A549 (cell line): ENCODE results near the gene PPP2R5C. TPM values are rescaled to one million over a fixed set of nuclear protein-coding genes. Genes with fewer than 3 reads are reported as not detected.

ENCODE experiments used
- ATAC-seq, 2 experiments: fragments of 200-7000 bp in 1 of 2; fragments of >200 bp in 1 of 2; cut with Nextera tagmentation in 1 of 2; cut with Tn5 transposase in 1 of 2; 3 replicates each; pipeline versions ENCODE4 v1.8.0 to v1.9.1; 2018 to 2020; ENCODE audit warnings: mild to moderate bottlenecking in 1 of 2, moderate library complexity in 1 of 2
- CTCF ChIA-PET: fragments of 300-600 bp; sonication (Branson Sonifier 250); formaldehyde crosslinking; extraction: SDS; loops from one replicate; lab custom pipeline; 2021; ENCODE audit warnings: antibody characterized with exemption, inconsistent platforms; lab: Yijun Ruan, JAX
- POLR2A ChIA-PET: fragments of 350-600 bp; formaldehyde crosslinking; extraction: SDS; loops from one replicate; lab custom pipeline; 2021; ENCODE audit warnings: antibody characterized with exemption, inconsistent platforms; lab: Yijun Ruan, JAX
- DNase-seq, 2 experiments: peaks; one replicate each; pipeline versions ENCODE4 v3.0.0 to v3.0.0-alpha.2; 2011 to 2016; ENCODE audit warnings: low read depth in 1 of 2, low spot score in 1 of 2
- FAIRE-seq: peaks from 2 replicates; lab custom pipeline; 2011; peaks lifted over from hg19 to GRCh38; lab: Jason Lieb, UNC
- H3K27ac ChIP-seq, 2 experiments: fragments of >200 bp; sonication (Bioruptor Twin); formaldehyde crosslinking; 3 replicates each; pipeline ENCODE4 v1.5.1; 2016 to 2017
- H3K4me1 ChIP-seq: fragments of >200 bp; sonication (Bioruptor Twin); formaldehyde crosslinking; 3 replicates; pipeline ENCODE4 v1.6.1; 2016
- H3K4me2 ChIP-seq: fragments of >200 bp; sonication (Bioruptor Twin); formaldehyde crosslinking; 3 replicates; pipeline ENCODE4 v1.6.1; 2016
- H3K4me3 ChIP-seq: fragments of >200 bp; sonication (Bioruptor Twin); formaldehyde crosslinking; 3 replicates; pipeline ENCODE4 v1.5.1; 2016
- H3K9me3 ChIP-seq: fragments of >200 bp; sonication (Bioruptor Twin); formaldehyde crosslinking; 3 replicates; pipeline ENCODE4 v1.6.1; 2016
- BCL3 ChIP-seq: fragments of >200 bp; sonication (Bioruptor Twin); formaldehyde crosslinking; IDR thresholded peaks from 3 replicates; pipeline ENCODE4 v1.6.1; 2016
- BHLHE40 ChIP-seq: IDR thresholded peaks from 2 replicates; pipeline ENCODE4 v1.6.1; 2012; ENCODE audit warnings: low read depth, low read length, inconsistent platforms
- CEBPB ChIP-seq, 2 experiments: fragments of >200 bp in 1 of 2; sonication (Bioruptor Twin) in 1 of 2; formaldehyde crosslinking in 1 of 2; IDR thresholded peaks; 2 replicates each; pipeline ENCODE4 v1.6.1; 2012 to 2016
- HDAC2 ChIP-seq: fragments of 200-600 bp; sonication (generic); IDR thresholded peaks from 2 replicates; pipeline ENCODE4 v1.6.1; 2016
- JUNB ChIP-seq: fragments of >200 bp; sonication (Bioruptor Twin); formaldehyde crosslinking; IDR thresholded peaks from 2 replicates; pipeline ENCODE4 v1.6.1; 2016
- MAFK ChIP-seq: fragments of 450-650 bp; IDR thresholded peaks from 2 replicates; pipeline ENCODE4 v1.6.1; 2014; ENCODE audit not compliant: partially characterized antibody
- MYC ChIP-seq: IDR thresholded peaks from 2 replicates; pipeline ENCODE4 v1.6.1; 2012; ENCODE audit warnings: mild to moderate bottlenecking, inconsistent platforms, low read length, improper control_type of control experiment, borderline replicate concordance
- NFE2L2 ChIP-seq: fragments of 150-350 bp; conservative IDR thresholded peaks from 2 replicates; pipeline ENCODE4 v1.6.1; 2014; ENCODE audit warnings: low read length
- NR3C1 ChIP-seq: fragments of >200 bp; sonication (Bioruptor Twin); formaldehyde crosslinking; IDR thresholded peaks from 3 replicates; pipeline ENCODE4 v1.6.1; 2017
- PHF8 ChIP-seq: fragments of 200-600 bp; sonication (generic); IDR thresholded peaks from 2 replicates; pipeline ENCODE4 v1.6.1; 2016; ENCODE audit warnings: low read depth, mild to moderate bottlenecking, antibody characterized with exemption, moderate library complexity, borderline replicate concordance
- POLR2A ChIP-seq: IDR thresholded peaks from 2 replicates; pipeline ENCODE4 v1.6.1; 2012; ENCODE audit warnings: mild to moderate bottlenecking, low read length
- RAD21 ChIP-seq, 2 experiments: fragments of >200 bp in 1 of 2; sonication (Bioruptor Twin) in 1 of 2; formaldehyde crosslinking in 1 of 2; IDR thresholded peaks in 1 of 2; conservative IDR thresholded peaks in 1 of 2; 2 replicates in 1 of 2; 3 replicates in 1 of 2; pipeline ENCODE4 v1.6.1; 2012 to 2018; ENCODE audit warnings: inconsistent platforms in 1 of 2
- RARB ChIP-seq: fragments of 250-450 bp; sonication (Bioruptor Pico); IDR thresholded peaks from 2 replicates; pipeline ENCODE4 v1.8.0; 2021; ENCODE audit warnings: mild to moderate bottlenecking, moderate library complexity
- REST ChIP-seq: fragments of 200-600 bp; sonication (generic); IDR thresholded peaks from 2 replicates; pipeline ENCODE4 v1.6.1; 2016; ENCODE audit warnings: antibody characterized with exemption, mild to moderate bottlenecking, moderate library complexity
- RNF2 ChIP-seq: fragments of 200-600 bp; sonication (generic); IDR thresholded peaks from 2 replicates; pipeline ENCODE4 v1.6.1; 2016; ENCODE audit warnings: low read depth, mild to moderate bottlenecking, antibody characterized with exemption, moderate library complexity, borderline replicate concordance
- SMC3 ChIP-seq: fragments of >200 bp; sonication (Bioruptor Twin); formaldehyde crosslinking; IDR thresholded peaks from 3 replicates; pipeline ENCODE4 v1.6.1; 2018; ENCODE audit warnings: inconsistent platforms
- TFCP2L1 ChIP-seq: fragments of 250-450 bp; sonication (Bioruptor Pico); IDR thresholded peaks from 2 replicates; pipeline ENCODE4 v1.5.0; 2021; ENCODE audit warnings: mild to moderate bottlenecking
- ZC3H11A ChIP-seq: fragments of 450-650 bp; IDR thresholded peaks from 2 replicates; pipeline ENCODE4 v1.6.1; 2014; ENCODE audit warnings: antibody characterized with exemption, mild to moderate bottlenecking
- ZFP36 ChIP-seq: fragments of 450-650 bp; IDR thresholded peaks from 2 replicates; pipeline ENCODE4 v1.6.1; 2014; ENCODE audit warnings: borderline replicate concordance; ENCODE audit not compliant: partially characterized antibody
- WGBS: methylation state at CpG from one replicate; pipeline ENCODE4 v1.1.6; 2017; ENCODE audit errors: missing lambda C conversion rate; 5-methylcytosine and 5-hydroxymethylcytosine counted together
- polyA plus RNA-seq, 4 experiments: library from polyadenylated mRNA; depleted of rRNA in 3 of 4; stranded (reverse); fragments of >200 nt; fragmentation: RNase III in 1 of 4; extraction: RNeasy Plus Mini Kit Qiagen cat#74134 plus additional on column Dnase treatment in 1 of 4; gene quantifications; 2 replicates in 3 of 4; 3 replicates in 1 of 4; pipeline ENCODE4 v1.2.3, GENCODE V29; 2011 to 2017
- TF ChIP-seq, protein P1 (sequence below): IDR thresholded peaks from 2 replicates; pipeline ENCODE4 v1.6.1; 2012; ENCODE audit warnings: low read depth, borderline replicate concordance
- TF ChIP-seq, protein P2 (sequence below): fragments of 450-650 bp; IDR thresholded peaks from 2 replicates; pipeline ENCODE4 v1.6.1; 2014; ENCODE audit warnings: antibody characterized with exemption
- TF ChIP-seq, protein P3 (sequence below): fragments of 250-450 bp; sonication (Bioruptor Pico); IDR thresholded peaks from 2 replicates; pipeline ENCODE4 v1.5.0; 2020; ENCODE audit warnings: low read depth, mild to moderate bottlenecking, moderate library complexity
- TF ChIP-seq, protein P4 (sequence below): fragments of 250-450 bp; sonication (Bioruptor Pico); IDR thresholded peaks from 2 replicates; pipeline ENCODE4 v1.5.0; 2021; ENCODE audit warnings: mild to moderate bottlenecking, moderate library complexity, borderline replicate concordance

Gene PPP2R5C
- polyA plus RNA-seq, 2 of the 4 experiments (the other 2 are of a cell fraction): 74.8 to 150 TPM

DNA sequence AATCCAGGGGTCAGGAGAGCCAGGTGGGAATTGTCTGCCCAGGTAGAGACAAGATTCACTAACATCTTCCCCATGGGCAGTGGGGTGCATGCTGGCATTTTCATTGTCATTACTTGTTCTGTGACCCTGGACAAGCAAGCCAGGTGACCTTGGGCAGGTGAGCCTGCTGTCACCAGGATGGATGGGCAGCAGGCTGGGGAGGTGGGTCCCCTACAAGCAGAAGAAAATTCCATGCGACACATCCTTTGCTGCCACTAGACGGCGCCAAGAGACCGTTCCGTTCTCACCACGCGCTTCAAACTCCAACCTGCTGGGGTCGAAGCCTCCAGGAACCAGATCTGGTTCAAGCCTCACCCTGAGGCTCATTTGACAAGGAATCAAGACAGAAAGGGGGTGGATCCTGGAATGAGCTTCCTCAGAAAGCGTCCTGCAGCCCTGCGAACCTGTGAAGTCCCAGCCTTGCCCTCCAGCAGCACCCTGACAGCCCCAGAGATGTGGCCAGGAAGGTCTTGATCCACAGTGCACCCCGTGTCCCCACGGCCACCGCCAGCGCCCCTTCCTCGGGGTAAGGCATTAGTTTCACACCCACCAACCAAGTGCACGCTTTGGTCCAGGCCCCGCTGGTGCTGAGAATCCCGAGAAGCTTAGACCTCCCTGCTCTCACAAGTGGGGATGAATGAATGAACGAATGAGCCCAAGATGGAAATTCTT lies 199.7 kb downstream of the PPP2R5C start (continued):
- TF ChIP-seq REST (no peak), ZC3H11A (no peak), PHF8 (no peak), ZFP36 (no peak), RAD21 (conservative IDR thresholded peaks at IDR 0.05 in 1 of 2, IDR thresholded peaks at IDR 0.05 in 1 of 2) (peak; percentile 96 to 97), NR3C1 (no peak), SMC3 (peak; percentile 89), POLR2A (no peak)
- TF ChIP-seq, protein P1, sequence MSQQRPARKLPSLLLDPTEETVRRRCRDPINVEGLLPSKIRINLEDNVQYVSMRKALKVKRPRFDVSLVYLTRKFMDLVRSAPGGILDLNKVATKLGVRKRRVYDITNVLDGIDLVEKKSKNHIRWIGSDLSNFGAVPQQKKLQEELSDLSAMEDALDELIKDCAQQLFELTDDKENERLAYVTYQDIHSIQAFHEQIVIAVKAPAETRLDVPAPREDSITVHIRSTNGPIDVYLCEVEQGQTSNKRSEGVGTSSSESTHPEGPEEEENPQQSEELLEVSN: peak; percentile 78

- H3K4me3 ChIP-seq: no peak overlapping the region
- peaks cover 30% of the 10 kb centered on the region for H3K4me1 ChIP-seq
- WGBS: 46% methylated on average over 8 of the region's 9 CpGs
- ATAC-seq: peak in 1 of 2 experiments; percentile 1; a peak in 2 of 6 replicates
- no peak for FAIRE-seq
- TF ChIP-seq CEBPB (IDR thresholded peaks at IDR 0.05) (no peak), POLR2A (no peak), RNF2 (no peak), PHF8 (no peak), MAFK (peak; percentile 43), BCL3 (no peak), TFCP2L1 (no peak)
- TF ChIP-seq, protein P2, sequence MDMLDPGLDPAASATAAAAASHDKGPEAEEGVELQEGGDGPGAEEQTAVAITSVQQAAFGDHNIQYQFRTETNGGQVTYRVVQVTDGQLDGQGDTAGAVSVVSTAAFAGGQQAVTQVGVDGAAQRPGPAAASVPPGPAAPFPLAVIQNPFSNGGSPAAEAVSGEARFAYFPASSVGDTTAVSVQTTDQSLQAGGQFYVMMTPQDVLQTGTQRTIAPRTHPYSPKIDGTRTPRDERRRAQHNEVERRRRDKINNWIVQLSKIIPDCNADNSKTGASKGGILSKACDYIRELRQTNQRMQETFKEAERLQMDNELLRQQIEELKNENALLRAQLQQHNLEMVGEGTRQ: no peak
- H3K4me2 ChIP-seq: peak overlapping the region; percentile 66
- CTCF ChIA-PET: interaction anchor here (0.6 to 4.0 kb wide), 47 partner anchors 10 to 359 kb away, joined by 3 to 42 read pairs (median 6); partner anchors contain the start of gene ZNF839
- H3K27ac ChIP-seq: peak overlapping the region; percentile 82 to 99
- DNase-seq: no peak
- POLR2A ChIA-PET: interaction anchor here (0.6 kb wide), 1 partner anchor 13 kb away, joined by 3 read pairs; no protein-coding TSS in a partner anchor
- H3K9me3 ChIP-seq: no peaks in the 10 kb centered on the region
These were observed 200.4 kb downstream of the PPP2R5C start for GRCh38 chr14:101961746-101962502.

- peaks cover 36% of the 10 kb centered on the region for H3K4me1 ChIP-seq
- FAIRE-seq (no peak), DNase-seq (peak; percentile 88 to 89), ATAC-seq (peak; percentile 37 to 56)
- POLR2A ChIA-PET: no interaction called here
- peak overlapping the region; percentile 82 to 99 for H3K27ac ChIP-seq
- CTCF ChIA-PET: interaction anchor here (1.1 to 4.0 kb wide), 20 partner anchors 10 to 354 kb away, joined by 3 to 42 read pairs (median 18); partner anchors contain the start of gene ZNF839
- H3K4me3 ChIP-seq: no peak overlapping the region
- H3K4me2 ChIP-seq: peak overlapping the region; percentile 66
- WGBS: 3% methylated on average over 5 of the region's 5 CpGs
- H3K9me3 ChIP-seq: no peaks in the 10 kb centered on the region
- TF ChIP-seq MYC: no peak
- TF ChIP-seq BHLHE40: no peak
- no peak for TF ChIP-seq RNF2
- TF ChIP-seq JUNB: peak; percentile 40; the same call in 1 of the 2 replicates
- TF ChIP-seq RARB (CRISPR knock-in tag): no peak
- no peak for TF ChIP-seq HDAC2
- TF ChIP-seq, protein P3, sequence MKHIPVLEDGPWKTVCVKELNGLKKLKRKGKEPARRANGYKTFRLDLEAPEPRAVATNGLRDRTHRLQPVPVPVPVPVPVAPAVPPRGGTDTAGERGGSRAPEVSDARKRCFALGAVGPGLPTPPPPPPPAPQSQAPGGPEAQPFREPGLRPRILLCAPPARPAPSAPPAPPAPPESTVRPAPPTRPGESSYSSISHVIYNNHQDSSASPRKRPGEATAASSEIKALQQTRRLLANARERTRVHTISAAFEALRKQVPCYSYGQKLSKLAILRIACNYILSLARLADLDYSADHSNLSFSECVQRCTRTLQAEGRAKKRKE: no peak
- peak; percentile 54 for TF ChIP-seq NFE2L2
- TF ChIP-seq, protein P1: no peak
- TF ChIP-seq, protein P4, sequence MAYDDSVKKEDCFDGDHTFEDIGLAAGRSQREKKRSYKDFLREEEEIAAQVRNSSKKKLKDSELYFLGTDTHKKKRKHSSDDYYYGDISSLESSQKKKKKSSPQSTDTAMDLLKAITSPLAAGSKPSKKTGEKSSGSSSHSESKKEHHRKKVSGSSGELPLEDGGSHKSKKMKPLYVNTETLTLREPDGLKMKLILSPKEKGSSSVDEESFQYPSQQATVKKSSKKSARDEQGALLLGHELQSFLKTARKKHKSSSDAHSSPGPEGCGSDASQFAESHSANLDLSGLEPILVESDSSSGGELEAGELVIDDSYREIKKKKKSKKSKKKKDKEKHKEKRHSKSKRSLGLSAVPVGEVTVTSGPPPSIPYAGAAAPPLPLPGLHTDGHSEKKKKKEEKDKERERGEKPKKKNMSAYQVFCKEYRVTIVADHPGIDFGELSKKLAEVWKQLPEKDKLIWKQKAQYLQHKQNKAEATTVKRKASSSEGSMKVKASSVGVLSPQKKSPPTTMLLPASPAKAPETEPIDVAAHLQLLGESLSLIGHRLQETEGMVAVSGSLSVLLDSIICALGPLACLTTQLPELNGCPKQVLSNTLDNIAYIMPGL: no peak
These were observed 201.0 kb downstream of the PPP2R5C start for GRCh38 chr14:101962503-101962874.
